ENCODE data around the gene SLC44A3. TPM values are rescaled to one million over a fixed set of nuclear protein-coding genes. Genes with fewer than 3 reads are reported as not detected.

The SLC44A3 gene
- total RNA-seq, 1 experiment from 2014 or later, result 3.8 TPM

DNA sequence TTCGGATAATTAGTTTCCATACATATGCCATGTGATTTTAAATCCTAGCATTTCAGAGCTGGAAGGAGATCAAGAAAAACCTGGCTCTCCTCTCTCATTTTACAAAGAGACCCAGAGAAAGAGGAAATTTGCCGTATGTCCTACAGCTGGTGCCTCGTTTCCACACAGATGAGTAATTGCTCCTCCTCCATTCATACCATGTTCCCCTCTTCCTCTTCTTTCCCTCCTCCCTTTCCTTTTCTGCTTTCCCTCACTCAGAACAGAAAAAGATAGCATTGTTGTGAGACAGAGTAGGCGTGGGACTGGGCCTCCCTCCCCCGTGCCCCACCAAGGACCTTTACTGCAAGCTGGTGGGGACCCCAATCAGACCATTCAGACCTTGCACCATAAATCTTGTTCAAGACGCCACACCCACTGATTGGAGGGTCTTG lies 13.7 kb upstream of the SLC44A3 start:
- DNase-seq (ENCODE audit: low read depth in 1 of 2, low spot score in 2 of 2), result no peak
- H3K4me1 ChIP-seq (replicated peaks), result peaks cover 41% of the 10 kb centered on the region
- no peak overlapping the region for H3K4me3 ChIP-seq
- no peaks in the 10 kb centered on the region for H3K27me3 ChIP-seq (replicated peaks)
- H3K9me3 ChIP-seq (replicated peaks), result no peaks in the 10 kb centered on the region
- H3K27ac ChIP-seq, result no peak overlapping the region
- no peaks in the 10 kb centered on the region for H3K36me3 ChIP-seq

DNA sequence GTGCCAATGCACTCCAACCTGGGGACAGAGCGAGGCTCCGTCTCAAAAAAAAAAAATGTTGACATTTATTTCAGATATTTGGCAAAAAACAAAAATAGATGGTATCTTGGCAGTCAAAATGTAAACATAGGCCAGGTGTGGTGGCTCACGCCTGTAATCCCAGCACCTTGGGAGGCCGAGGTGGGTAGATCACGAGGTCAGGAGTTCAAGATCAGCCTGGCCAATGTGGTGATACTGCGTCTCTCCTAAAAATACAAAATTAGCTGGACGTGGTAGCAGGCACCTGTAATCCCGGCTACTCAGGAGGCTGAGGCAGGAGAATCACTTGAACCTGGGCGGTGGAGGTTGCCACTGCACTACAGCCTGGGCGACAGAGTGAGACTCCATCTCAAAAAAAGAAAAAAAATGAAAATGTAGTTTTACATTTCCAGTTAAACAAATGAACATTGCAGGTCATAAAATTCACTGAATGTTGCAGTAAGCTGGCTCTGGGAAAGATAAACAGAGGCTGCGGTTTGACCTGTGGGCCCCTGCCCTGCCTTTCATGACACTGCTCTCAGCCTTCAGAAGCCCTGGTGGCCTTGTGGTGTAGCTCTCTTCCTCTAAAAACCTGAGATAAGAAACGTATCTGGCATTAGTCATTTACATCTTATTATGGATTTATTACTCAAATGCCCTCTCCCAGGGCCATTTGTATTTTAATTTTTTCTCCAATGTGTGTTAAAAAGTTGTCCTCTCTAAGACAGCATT lies 12.2 kb upstream of the SLC44A3 start:
- no peak overlapping the region for H3K27ac ChIP-seq
- no peak overlapping the region for H3K4me3 ChIP-seq
- H3K27me3 ChIP-seq (replicated peaks), result no peaks in the 10 kb centered on the region
- H3K36me3 ChIP-seq, result no peaks in the 10 kb centered on the region
- peaks cover 30% of the 10 kb centered on the region for H3K4me1 ChIP-seq (replicated peaks)
- H3K9me3 ChIP-seq (replicated peaks), result no peaks in the 10 kb centered on the region
- DNase-seq (ENCODE audit: low read depth in 1 of 2, low spot score in 2 of 2), result peak; percentile 51 to 61

DNA sequence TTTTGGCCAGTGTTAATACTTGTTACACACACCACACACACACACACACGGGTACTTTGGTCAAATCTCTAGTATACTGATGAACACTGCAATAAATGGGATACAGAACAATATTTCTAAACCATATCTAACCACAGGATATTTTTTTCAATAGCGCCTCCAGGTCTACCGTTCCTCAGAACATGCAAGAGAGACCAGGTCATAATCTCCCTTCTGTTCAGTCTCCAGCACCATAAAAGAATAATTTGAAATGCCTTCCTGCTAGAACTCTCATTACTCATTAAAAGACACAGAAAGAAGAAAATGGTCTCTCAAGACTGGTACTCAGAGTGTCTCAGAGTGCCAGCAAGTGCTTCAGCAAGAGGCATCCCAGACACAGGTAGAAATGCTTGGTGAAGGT lies 11.5 kb upstream of the SLC44A3 start:
- no peak for DNase-seq (ENCODE audit: low read depth in 1 of 2, low spot score in 2 of 2)
- H3K9me3 ChIP-seq (replicated peaks), result no peaks in the 10 kb centered on the region
- peaks cover 27% of the 10 kb centered on the region for H3K4me1 ChIP-seq (replicated peaks)
- no peaks in the 10 kb centered on the region for H3K36me3 ChIP-seq
- H3K4me3 ChIP-seq, result no peak overlapping the region
- H3K27me3 ChIP-seq (replicated peaks), result no peaks in the 10 kb centered on the region
- no peak overlapping the region for H3K27ac ChIP-seq

DNA sequence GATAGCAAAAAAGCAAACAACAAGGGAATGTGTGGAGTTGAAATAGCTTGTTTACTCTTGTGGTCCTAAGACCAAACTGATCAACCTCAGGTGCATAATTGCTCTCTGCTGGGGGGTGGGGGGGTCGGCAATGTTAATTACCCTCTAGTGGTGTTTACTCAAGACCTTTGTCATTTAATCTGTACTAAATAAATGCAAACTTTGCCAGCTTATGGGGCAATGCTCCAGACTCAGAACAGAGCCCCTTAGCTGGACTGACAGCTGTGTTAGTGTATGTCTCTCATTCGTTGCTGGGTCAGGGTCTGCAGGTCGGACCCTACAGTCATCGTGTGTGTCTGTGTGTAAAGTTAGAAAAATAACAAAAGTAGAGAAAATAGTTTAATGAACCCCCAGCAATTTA lies 7.2 kb upstream of the SLC44A3 start:
- Histone ChIP-seq H3K36me3 (no peaks in the 10 kb centered on the region), H3K27me3 (replicated peaks) (no peaks in the 10 kb centered on the region), H3K9me3 (replicated peaks) (no peaks in the 10 kb centered on the region), H3K4me3 (no peak overlapping the region), H3K4me1 (replicated peaks) (peaks cover 5% of the 10 kb centered on the region), H3K27ac (no peak overlapping the region)
- no peak for DNase-seq (ENCODE audit: low read depth in 1 of 2, low spot score in 2 of 2)

DNA sequence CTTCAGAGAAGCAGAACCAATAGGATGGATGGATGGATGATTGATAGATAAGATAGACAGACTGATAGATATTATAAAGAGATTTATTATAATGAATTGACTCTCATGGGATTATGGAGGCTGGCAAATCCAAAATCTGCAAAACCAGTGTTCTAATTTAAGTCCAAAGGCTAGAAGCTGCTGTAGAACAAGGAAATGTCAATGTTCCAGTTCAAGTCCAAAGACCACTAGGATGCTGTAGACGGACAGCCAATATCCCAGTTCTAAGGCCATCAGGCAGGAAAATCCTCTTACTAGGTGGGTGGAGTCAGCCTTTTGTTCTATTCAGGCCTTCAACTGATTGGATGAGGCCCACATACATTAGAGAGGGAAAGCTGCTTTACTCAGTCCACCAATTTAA lies 4.1 kb upstream of the SLC44A3 start:
- no peak for DNase-seq (ENCODE audit: low read depth in 1 of 2, low spot score in 2 of 2)
- H3K4me3 ChIP-seq, result no peak overlapping the region
- H3K4me1 ChIP-seq (replicated peaks), result peaks cover 12% of the 10 kb centered on the region
- H3K27ac ChIP-seq, result no peak overlapping the region
- H3K27me3 ChIP-seq (replicated peaks), result no peaks in the 10 kb centered on the region
- no peaks in the 10 kb centered on the region for H3K9me3 ChIP-seq (replicated peaks)
- no peaks in the 10 kb centered on the region for H3K36me3 ChIP-seq

DNA sequence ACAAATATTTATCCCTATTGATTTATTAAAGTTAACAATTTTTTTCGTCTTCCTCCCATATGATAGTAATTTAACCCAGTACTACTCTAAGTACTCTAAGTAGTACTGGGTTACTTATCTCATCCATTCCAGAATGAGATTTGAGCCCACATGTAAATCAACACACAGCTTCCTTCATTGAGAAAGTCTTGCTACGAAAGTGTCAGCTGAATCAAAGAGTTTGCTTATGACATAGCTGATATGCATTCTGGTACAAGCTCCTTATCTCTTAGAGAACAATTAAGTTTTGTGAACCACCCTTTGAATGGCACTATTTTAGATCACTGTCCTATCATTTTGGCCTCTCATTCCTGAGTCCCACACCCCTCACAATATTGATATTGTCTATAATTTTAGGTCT lies 2.4 kb upstream of the SLC44A3 start:
- no peaks in the 10 kb centered on the region for H3K9me3 ChIP-seq (replicated peaks)
- H3K27me3 ChIP-seq (replicated peaks), result no peaks in the 10 kb centered on the region
- peaks cover 12% of the 10 kb centered on the region for H3K4me1 ChIP-seq (replicated peaks)
- H3K27ac ChIP-seq, result no peak overlapping the region
- no peaks in the 10 kb centered on the region for H3K36me3 ChIP-seq
- DNase-seq (ENCODE audit: low read depth in 1 of 2, low spot score in 2 of 2), result no peak
- no peak overlapping the region for H3K4me3 ChIP-seq

DNA sequence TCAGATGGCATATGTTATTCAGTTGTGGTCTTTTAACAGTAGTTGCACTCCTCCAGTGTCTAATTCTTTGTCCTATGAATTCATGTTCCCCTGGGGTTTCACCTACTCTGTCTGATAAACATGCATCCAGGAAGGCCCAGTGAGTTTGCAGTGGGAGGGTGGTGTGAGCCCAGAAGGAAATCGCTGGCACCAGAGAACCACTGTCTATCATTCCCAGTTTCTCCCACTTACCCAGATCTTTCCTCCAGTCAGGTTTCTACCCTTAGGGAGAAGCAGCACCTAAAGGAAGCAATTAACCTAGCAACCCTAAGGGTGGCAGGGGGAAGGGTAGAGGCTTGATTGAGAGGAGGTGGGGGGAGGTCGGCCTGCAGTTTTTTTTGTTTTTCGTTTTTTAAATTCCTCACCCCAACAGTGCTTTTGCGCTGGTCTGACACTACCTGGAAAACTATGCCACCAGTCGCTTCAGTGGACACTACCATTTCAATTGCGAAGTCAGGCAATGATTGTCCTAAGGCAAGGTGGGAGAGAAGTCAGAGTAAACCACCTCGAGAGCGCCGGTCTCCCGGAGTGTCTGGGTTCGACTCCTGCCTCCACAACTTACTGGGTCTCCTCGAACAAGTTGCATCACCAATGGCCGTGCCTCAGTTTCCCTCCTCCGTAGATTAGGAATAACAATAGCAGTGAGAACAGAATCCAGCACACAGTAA lies 766 bp upstream of the SLC44A3 start:
- Histone ChIP-seq H3K4me1 (replicated peaks) (peaks cover 12% of the 10 kb centered on the region), H3K27me3 (replicated peaks) (no peaks in the 10 kb centered on the region), H3K36me3 (no peaks in the 10 kb centered on the region), H3K27ac (no peak overlapping the region), H3K4me3 (peak overlapping the region; percentile 48), H3K9me3 (replicated peaks) (no peaks in the 10 kb centered on the region)
- DNase-seq (ENCODE audit: low read depth in 1 of 2, low spot score in 2 of 2), result no peak

DNA sequence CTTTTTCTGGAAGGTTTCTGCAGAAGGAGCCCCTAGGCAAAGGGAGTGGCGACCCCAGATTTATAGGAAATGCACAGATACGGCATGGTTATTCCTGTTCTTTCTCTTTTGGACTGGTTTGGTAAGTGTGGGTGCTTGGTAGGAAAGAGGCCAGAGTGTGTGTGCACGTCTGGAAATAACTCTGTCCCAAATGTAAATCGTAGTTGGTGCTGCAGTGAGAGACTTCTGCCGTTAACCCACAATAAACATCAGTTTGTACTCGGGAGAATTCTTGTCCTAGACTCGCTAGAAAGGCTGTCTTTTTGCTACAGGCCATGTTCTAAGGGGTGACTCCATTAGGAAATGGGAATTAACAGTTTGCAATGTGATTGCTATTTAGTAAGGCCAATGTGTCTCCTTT lies 779 bp downstream of the SLC44A3 start:
- Histone ChIP-seq H3K27ac (no peak overlapping the region), H3K36me3 (no peaks in the 10 kb centered on the region), H3K9me3 (replicated peaks) (no peaks in the 10 kb centered on the region), H3K4me1 (replicated peaks) (peaks cover 14% of the 10 kb centered on the region), H3K4me3 (no peak overlapping the region), H3K27me3 (replicated peaks) (no peaks in the 10 kb centered on the region)
- DNase-seq (ENCODE audit: low read depth in 1 of 2, low spot score in 2 of 2), result no peak

DNA sequence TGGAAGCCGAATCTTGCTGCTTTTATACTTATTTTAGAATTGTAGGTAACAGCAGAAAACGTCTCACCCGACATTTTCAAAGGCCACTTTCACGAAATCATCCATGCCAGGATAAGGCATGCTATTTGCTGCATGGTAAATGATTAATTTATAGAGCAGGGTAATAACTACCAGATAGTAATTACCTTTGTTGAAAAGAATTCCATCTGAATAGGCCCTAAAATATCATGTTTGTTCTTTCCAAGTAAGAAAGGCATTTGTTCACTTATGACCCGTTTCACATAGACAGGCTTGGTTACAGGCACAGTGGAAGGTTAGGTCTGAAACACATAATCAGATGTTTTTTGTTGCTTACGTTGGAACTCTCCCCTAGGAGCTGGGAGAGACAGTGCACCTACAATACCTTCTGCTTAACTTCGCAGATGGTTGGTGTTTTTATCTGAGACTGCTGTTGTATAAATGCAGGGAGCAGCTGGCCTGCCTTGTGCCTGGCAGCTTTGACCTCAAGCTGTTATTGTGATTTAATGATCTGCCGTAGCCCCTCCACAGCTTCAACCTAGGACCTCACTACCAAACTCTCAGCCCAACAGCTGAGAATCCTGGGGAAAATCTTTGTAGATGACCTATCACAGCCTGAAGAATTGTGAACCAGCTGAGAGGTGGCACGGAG lies 1.6 kb downstream of the SLC44A3 start:
- Histone ChIP-seq H3K36me3 (no peaks in the 10 kb centered on the region), H3K4me3 (no peak overlapping the region), H3K27me3 (replicated peaks) (no peaks in the 10 kb centered on the region), H3K9me3 (replicated peaks) (no peaks in the 10 kb centered on the region), H3K27ac (no peak overlapping the region), H3K4me1 (replicated peaks) (peaks cover 15% of the 10 kb centered on the region)
- no peak for DNase-seq (ENCODE audit: low read depth in 1 of 2, low spot score in 2 of 2)

DNA sequence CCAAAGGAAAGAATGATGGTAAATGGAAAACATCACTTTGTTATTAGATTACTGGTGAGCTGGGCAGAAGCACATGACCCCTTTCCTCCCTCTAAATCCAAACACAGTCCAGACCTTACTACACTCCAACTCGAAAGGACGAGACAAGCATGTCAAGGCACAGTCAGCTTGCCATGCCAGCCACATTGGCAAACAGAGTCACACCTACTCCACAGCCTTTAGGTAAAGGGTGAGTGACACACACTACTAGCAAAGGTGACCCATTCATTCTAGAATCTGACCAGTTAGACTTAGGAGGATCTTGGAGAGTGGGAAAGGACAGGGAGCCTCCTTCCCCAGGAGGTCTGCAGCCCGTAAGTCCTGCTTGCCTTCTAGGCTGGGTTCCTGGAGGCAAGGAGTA lies 3.0 kb downstream of the SLC44A3 start:
- H3K36me3 ChIP-seq, result no peaks in the 10 kb centered on the region
- H3K27me3 ChIP-seq (replicated peaks), result no peaks in the 10 kb centered on the region

DNA sequence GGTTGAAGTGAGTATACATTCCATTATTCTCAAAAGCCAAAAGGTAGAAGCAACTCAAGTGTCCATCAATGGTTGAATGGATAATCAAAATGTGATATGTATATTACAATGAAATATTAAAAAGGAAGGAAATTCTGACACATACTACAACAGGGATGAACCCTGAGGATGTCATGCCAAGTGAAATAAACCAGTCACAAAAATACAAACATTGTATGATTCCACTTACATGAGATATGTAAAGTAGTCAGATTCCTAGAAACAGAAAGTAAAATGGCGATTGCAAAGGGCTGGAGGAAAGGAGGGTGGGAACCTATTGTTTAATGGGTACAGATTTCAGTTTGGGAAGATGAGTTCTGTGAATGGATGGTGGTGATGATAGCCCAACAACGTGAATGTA lies 5.8 kb downstream of the SLC44A3 start:
- no peak for DNase-seq (ENCODE audit: low read depth in 1 of 2, low spot score in 2 of 2)
- peaks cover 4% of the 10 kb centered on the region for H3K4me1 ChIP-seq (replicated peaks)
- no peak overlapping the region for H3K27ac ChIP-seq
- H3K4me3 ChIP-seq, result no peak overlapping the region
- no peaks in the 10 kb centered on the region for H3K27me3 ChIP-seq (replicated peaks)
- no peaks in the 10 kb centered on the region for H3K36me3 ChIP-seq
- H3K9me3 ChIP-seq (replicated peaks), result no peaks in the 10 kb centered on the region

More for the DNA sequence above, 3.0 kb downstream of the SLC44A3 start:
- no peaks in the 10 kb centered on the region for H3K9me3 ChIP-seq (replicated peaks)
- H3K27ac ChIP-seq, result no peak overlapping the region
- no peak for DNase-seq (ENCODE audit: low read depth in 1 of 2, low spot score in 2 of 2)
- H3K4me3 ChIP-seq, result no peak overlapping the region
- H3K4me1 ChIP-seq (replicated peaks), result peaks cover 15% of the 10 kb centered on the region

DNA sequence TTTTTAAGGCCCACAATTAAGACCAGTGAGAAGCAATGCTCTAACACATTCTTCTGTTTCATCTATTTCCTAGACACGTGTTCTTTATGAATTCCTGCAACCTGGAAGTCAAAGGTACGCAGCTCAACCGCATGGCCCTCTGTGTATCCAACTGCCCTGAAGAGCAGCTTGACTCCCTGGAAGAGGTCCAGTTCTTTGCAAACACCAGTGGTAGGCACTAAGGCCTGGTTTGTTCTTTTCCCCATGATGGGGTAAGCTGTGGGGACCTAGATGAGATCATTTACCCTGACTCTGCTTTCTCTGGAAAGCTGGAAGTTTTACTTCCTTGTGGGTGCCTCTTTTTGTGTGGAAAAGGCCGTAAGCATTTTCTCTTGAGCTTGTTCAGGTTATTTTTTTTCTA lies 7.3 kb downstream of the SLC44A3 start:
- H3K9me3 ChIP-seq (replicated peaks), result no peaks in the 10 kb centered on the region
- no peaks in the 10 kb centered on the region for H3K27me3 ChIP-seq (replicated peaks)
- DNase-seq (ENCODE audit: low read depth in 1 of 2, low spot score in 2 of 2), result no peak
- no peak overlapping the region for H3K4me3 ChIP-seq
- no peak overlapping the region for H3K27ac ChIP-seq
- H3K4me1 ChIP-seq (replicated peaks), result 0 out of 2 replicates have a peak, but pooled peaks cover 3% of the 10 kb centered on the region
- H3K36me3 ChIP-seq, result no peaks in the 10 kb centered on the region

DNA sequence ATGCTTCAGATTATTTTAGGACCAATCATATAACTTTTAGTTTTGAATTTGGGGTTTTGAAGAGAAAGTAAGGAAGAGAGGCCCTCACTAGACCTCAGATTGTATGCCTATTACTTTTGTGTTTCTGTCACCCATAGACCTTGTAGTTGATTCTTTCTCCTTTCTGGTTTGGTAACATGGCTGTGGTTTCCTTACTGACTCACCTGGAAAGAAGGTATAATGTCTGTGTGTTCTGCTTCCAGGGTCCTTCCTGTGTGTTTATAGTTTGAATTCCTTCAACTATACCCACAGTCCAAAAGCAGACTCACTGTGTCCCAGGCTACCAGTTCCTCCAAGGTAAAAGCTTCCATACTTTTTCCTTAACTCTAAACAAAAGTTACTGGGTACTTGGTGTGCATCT lies 8.1 kb downstream of the SLC44A3 start:
- Histone ChIP-seq H3K4me1 (replicated peaks) (0 out of 2 replicates have a peak, but pooled peaks cover 3% of the 10 kb centered on the region), H3K27me3 (replicated peaks) (no peaks in the 10 kb centered on the region), H3K36me3 (no peaks in the 10 kb centered on the region), H3K9me3 (replicated peaks) (no peaks in the 10 kb centered on the region), H3K4me3 (no peak overlapping the region), H3K27ac (no peak overlapping the region)
- DNase-seq (ENCODE audit: low read depth in 1 of 2, low spot score in 2 of 2), result no peak

DNA sequence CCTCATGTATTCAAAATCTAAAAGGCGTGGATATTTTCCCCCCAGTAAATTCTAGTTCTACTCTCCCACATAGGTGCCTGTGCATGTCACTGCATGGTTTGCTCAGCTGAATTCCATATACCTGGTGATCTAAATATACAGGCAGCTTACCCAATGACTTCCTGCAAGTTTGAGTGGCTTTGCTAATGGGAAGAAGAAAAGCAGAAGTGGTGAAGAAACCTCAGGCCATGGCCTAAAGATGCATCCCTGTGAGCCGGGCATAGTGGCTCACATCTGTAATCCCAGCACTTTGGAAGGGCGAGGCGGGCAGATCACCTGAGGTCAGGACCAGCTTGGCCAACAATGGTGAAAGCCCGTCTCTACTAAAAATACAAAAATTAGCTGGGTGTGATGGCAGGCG lies 11.5 kb downstream of the SLC44A3 start:
- Histone ChIP-seq H3K27me3 (replicated peaks) (no peaks in the 10 kb centered on the region), H3K4me3 (no peak overlapping the region), H3K4me1 (replicated peaks) (no peaks in the 10 kb centered on the region), H3K36me3 (no peaks in the 10 kb centered on the region), H3K27ac (no peak overlapping the region), H3K9me3 (replicated peaks) (no peaks in the 10 kb centered on the region)
- no peak for DNase-seq (ENCODE audit: low read depth in 1 of 2, low spot score in 2 of 2)
